Suprapubic skin (tissue), 4 donors: ENCODE data around the gene PRSS36. TPM values are rescaled to one million over a fixed set of nuclear protein-coding genes. Genes with fewer than 3 reads are reported as not detected.

Experiments
- DNase-seq, 2 donors: peaks; one replicate each; pipeline ENCODE4 v3.0.0-alpha.2; 2019; ENCODE audit warnings: low spot score in 2 of 2
- H3K27ac ChIP-seq: fragments of 200-600 bp; sonication (generic); one replicate; pipeline ENCODE4 v1.5.1; 2019
- H3K27me3 ChIP-seq: fragments of 200-600 bp; sonication (generic); one replicate; pipeline ENCODE4 v1.5.1; 2019
- H3K36me3 ChIP-seq: fragments of 200-600 bp; sonication (generic); one replicate; pipeline ENCODE4 v1.5.1; 2019
- H3K4me1 ChIP-seq: fragments of 200-600 bp; sonication (generic); one replicate; pipeline ENCODE4 v1.5.1; 2019
- H3K4me3 ChIP-seq: fragments of 200-600 bp; sonication (generic); one replicate; pipeline ENCODE4 v1.5.1; 2019; ENCODE audit warnings: mild to moderate bottlenecking
- H3K9me3 ChIP-seq: fragments of 200-600 bp; sonication (generic); one replicate; pipeline ENCODE4 v1.5.1; 2019
- EP300 ChIP-seq: sonication (generic); formaldehyde crosslinking; IDR thresholded peaks from one replicate; pipeline ENCODE4 v1.6.1; 2017; ENCODE audit warnings: antibody characterized with exemption
- POLR2A ChIP-seq, 2 donors: fragments of 450-650 bp; IDR thresholded peaks; one replicate each; pipeline ENCODE4 v1.6.1; 2017; ENCODE audit warnings: antibody characterized with exemption in 2 of 2, mild to moderate bottlenecking in 2 of 2, moderate library complexity in 2 of 2
- POLR2AphosphoS5 ChIP-seq, 3 donors: sonication (generic); formaldehyde crosslinking; IDR thresholded peaks; one replicate each; pipeline ENCODE4 v1.6.1; 2017; ENCODE audit warnings: antibody characterized with exemption in 3 of 3
- WGBS: methylation state at CpG from one replicate; pipeline ENCODE4 v1.1.5; 2018; 5-methylcytosine and 5-hydroxymethylcytosine counted together
- total RNA-seq, 4 donors: library from RNA; depleted of rRNA; stranded (reverse); fragments of >200 nt; gene quantifications; one replicate each; pipeline ENCODE4 v1.1.0, GENCODE V29; 2016
- TF ChIP-seq, protein P1 (sequence below), 2 donors: fragments of 200-600 bp in 1 of 2; fragments of 450-650 bp in 1 of 2; sonication (generic) in 1 of 2; IDR thresholded peaks; one replicate each; pipeline ENCODE4 v1.5.1; 2016 to 2019; ENCODE audit warnings: antibody characterized with exemption in 2 of 2, mild to moderate bottlenecking in 1 of 2, moderate library complexity in 1 of 2

The PRSS36 gene
- total RNA-seq, 4 donors from 2014 or later: 2.2 to 17.8 (median 8.4) TPM

GRCh38 chr16:31109622-31110021 is 40.2 kb downstream of the PRSS36 start:
- peaks cover 72% of the 10 kb centered on the region for H3K4me1 ChIP-seq
- WGBS: 85% methylated on average over 10 of the region's 12 CpGs
- H3K27ac ChIP-seq: no peak overlapping the region
- TF ChIP-seq EP300: no peak
- TF ChIP-seq POLR2A (IDR thresholded peaks at IDR 0.05): no peak
- no peak for TF ChIP-seq POLR2AphosphoS5 (IDR thresholded peaks at IDR 0.05)
- TF ChIP-seq, protein P1, sequence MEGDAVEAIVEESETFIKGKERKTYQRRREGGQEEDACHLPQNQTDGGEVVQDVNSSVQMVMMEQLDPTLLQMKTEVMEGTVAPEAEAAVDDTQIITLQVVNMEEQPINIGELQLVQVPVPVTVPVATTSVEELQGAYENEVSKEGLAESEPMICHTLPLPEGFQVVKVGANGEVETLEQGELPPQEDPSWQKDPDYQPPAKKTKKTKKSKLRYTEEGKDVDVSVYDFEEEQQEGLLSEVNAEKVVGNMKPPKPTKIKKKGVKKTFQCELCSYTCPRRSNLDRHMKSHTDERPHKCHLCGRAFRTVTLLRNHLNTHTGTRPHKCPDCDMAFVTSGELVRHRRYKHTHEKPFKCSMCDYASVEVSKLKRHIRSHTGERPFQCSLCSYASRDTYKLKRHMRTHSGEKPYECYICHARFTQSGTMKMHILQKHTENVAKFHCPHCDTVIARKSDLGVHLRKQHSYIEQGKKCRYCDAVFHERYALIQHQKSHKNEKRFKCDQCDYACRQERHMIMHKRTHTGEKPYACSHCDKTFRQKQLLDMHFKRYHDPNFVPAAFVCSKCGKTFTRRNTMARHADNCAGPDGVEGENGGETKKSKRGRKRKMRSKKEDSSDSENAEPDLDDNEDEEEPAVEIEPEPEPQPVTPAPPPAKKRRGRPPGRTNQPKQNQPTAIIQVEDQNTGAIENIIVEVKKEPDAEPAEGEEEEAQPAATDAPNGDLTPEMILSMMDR (IDR thresholded peaks at IDR 0.05): no peak
- DNase-seq: no peak
- H3K27me3 ChIP-seq: no peaks in the 10 kb centered on the region
- peak overlapping the region; percentile 100 for H3K4me3 ChIP-seq
- no peaks in the 10 kb centered on the region for H3K9me3 ChIP-seq
- peaks cover 34% of the 10 kb centered on the region for H3K36me3 ChIP-seq

DNA sequence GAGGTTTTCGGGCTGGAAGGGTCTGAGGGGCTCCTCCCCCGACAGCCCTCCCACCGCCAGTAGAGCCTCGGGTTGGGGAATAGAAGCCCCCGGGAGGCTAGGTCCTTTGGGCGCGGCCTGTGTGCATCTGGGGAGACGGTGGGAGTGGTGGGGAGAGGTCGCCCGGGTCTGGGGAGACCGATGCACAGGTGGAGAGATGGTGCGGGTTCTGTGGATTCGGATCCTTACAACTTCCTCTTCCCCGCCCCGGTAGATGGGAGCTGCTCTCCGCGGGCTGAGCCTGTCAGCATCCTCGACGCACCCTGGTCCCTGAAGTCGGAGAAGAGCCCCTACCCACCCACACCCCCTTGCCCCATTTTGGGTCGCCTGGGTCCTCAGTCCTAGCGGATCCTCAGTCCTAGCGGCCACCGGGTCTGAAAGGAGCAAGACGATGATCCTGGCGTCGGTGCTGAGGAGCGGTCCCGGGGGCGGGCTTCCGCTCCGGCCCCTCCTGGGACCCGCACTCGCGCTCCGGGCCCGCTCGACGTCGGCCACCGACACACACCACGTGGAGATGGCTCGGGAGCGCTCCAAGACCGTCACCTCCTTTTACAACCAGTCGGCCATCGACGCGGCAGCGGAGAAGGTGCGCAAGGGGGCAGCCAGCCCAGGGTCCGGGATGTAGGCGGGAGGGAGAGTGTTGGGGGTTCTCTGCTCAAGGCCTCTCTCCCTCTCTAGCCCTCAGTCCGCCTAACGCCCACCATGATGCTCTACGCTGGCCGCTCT is 40.9 kb downstream of the PRSS36 start:
- H3K27me3 ChIP-seq: no peaks in the 10 kb centered on the region
- 57% methylated on average over 34 of the region's 57 CpGs for WGBS
- H3K27ac ChIP-seq: peak overlapping the region; percentile 89
- peaks cover 67% of the 10 kb centered on the region for H3K4me1 ChIP-seq
- peak overlapping the region; percentile 100 for H3K4me3 ChIP-seq
- no peaks in the 10 kb centered on the region for H3K9me3 ChIP-seq
- no peak for DNase-seq
- peaks cover 34% of the 10 kb centered on the region for H3K36me3 ChIP-seq
- TF ChIP-seq POLR2AphosphoS5 (IDR thresholded peaks at IDR 0.05) (no peak), POLR2A (IDR thresholded peaks at IDR 0.05) (no peak), EP300 (no peak)
- TF ChIP-seq, protein P1 (IDR thresholded peaks at IDR 0.05): no peak

DNA sequence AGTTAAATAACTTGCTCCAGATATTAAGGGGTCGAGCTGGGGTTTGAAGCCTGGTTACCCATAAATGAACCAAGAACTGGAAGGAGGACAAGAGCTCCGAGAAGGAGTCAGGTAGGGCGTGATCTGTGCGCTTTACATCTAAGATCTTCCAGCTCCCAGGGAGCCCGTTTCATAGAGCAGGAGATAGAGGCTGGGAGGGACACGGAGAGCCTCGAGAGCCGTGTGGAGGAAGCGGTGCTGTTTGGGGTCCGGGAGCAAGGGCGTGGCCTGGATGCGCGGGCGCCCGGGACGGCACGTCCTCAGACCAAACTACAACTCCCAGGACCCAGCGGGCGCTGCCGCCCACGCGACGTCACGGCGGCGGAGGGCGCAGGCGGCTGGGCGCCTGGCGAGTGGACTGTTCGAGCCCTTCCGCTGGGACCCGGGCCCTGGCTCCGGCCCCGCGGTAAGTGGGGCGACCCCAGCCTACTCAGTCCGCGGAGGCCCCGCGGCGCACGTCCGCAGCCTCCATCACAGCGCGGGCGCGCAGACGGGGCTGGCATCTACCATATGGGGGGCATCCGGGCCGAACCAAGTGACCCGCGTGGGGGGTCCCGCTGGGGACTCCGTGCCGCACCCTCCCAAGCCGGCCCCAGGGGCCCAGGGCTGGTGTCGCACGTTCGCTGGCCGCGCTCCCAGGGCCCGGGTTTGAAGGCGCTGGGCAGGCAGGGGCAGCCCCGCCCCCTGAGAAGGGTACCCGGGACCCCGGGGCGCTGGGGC is 41.7 kb downstream of the PRSS36 start, which contains the start of gene BCKDK:
BCKDK (plus strand) TSS at position 352 of the 759 bp plus-strand sequence. CDS start 838 bp downstream, outside the sequence.
- H3K9me3 ChIP-seq: no peaks in the 10 kb centered on the region
- no peak for TF ChIP-seq POLR2A (IDR thresholded peaks at IDR 0.05)
- TF ChIP-seq, protein P1 (IDR thresholded peaks at IDR 0.05): no peak
- no peak for TF ChIP-seq EP300
- peak in 1 of 3 donors; percentile 44 for TF ChIP-seq POLR2AphosphoS5 (IDR thresholded peaks at IDR 0.05)
- H3K4me1 ChIP-seq: peaks cover 59% of the 10 kb centered on the region
- peaks cover 34% of the 10 kb centered on the region for H3K36me3 ChIP-seq
- H3K27ac ChIP-seq: peak within 1 kb of the TSS; percentile 89
- DNase-seq: no peak
- peak within 1 kb of the TSS; percentile 100 for H3K4me3 ChIP-seq
- no peaks in the 10 kb centered on the region for H3K27me3 ChIP-seq
- 29% methylated on average over 6 of the region's 68 CpGs for WGBS

DNA sequence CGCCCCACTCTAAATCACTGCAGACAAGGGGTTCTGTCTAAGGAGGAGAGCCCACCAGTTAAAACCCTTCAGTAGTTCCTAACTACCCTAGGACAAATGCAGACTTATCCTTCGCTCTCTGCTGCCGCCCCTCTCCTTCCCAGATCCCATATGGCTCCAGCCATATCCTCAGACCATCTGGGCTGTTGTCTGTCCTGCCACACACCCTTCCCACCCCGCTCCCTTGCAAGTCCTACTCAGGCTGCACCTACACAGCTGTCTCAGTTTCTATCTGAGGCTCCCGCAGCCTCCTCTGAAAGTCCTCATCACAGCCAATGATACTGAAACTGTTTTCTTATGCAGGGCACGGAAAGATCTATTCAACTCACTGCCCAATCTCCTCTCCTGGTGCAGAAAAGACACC is 42.4 kb downstream of the PRSS36 start:
- 95% methylated on average over 6 of the region's 6 CpGs for WGBS
- no peak for DNase-seq
- Histone ChIP-seq H3K27ac (no peak overlapping the region), H3K36me3 (peaks cover 32% of the 10 kb centered on the region), H3K9me3 (no peaks in the 10 kb centered on the region), H3K27me3 (no peaks in the 10 kb centered on the region), H3K4me3 (no peak overlapping the region), H3K4me1 (peaks cover 52% of the 10 kb centered on the region)
- no peak for TF ChIP-seq EP300
- TF ChIP-seq, protein P1 (IDR thresholded peaks at IDR 0.05): no peak
- TF ChIP-seq POLR2A (IDR thresholded peaks at IDR 0.05): no peak
- TF ChIP-seq POLR2AphosphoS5 (IDR thresholded peaks at IDR 0.05): no peak
